Astrocyte (in vitro differentiated cells and primary cell): ENCODE measurements around the gene CHDH.

ENCODE experiments used
- CTCF ChIP-seq: IDR thresholded peaks from 2 replicates; pipeline ENCODE4 v1.5.1; 2011; ENCODE audit warnings: low read depth, mild to moderate bottlenecking, inconsistent platforms, low read length, moderate library complexity; ENCODE audit not compliant: insufficient read depth
- EZH2 ChIP-seq: IDR thresholded peaks from 2 replicates; pipeline ENCODE4 v1.6.1; 2012; ENCODE audit warnings: mild to moderate bottlenecking, low read length, inconsistent platforms; ENCODE audit not compliant: insufficient read depth

GRCh38 chr3:53817809-53818208 lies 28.4 kb downstream of the CHDH start:
- no peak for TF ChIP-seq EZH2
- no peak for TF ChIP-seq CTCF
